K562 (cell line): ENCODE measurements around the gene DTYMK. TPM values are rescaled to one million over a fixed set of nuclear protein-coding genes. Genes with fewer than 3 reads are reported as not detected.

Experiments
- ATAC-seq: fragments of 200-7000 bp; cut with Tn5 transposase; 3 replicates; pipeline ENCODE4 v1.9.1; 2020; ENCODE audit warnings: moderate library complexity
- BruUV-seq: library from RNA; stranded (reverse); fragments of 400-500 nt; replicated peaks from 2 replicates; lab custom pipeline; 2021; lab: Mats Ljungman, UMichigan
- CTCF ChIA-PET: fragments of 300-600 bp; formaldehyde crosslinking; extraction: SDS; loops from one replicate; lab custom pipeline; 2021; ENCODE audit warnings: low intra/inter-chr PET ratio; lab: Yijun Ruan, JAX
- POLR2A ChIA-PET: fragments of 300-600, 350-650 bp; sonication (Branson Sonifier 250); formaldehyde crosslinking; extraction: SDS; loops from one replicate; lab custom pipeline; 2021; ENCODE audit warnings: antibody characterized with exemption, inconsistent platforms; lab: Yijun Ruan, JAX
- DNase-seq, 4 experiments: peaks; one replicate each; pipeline versions ENCODE4 v3.0.0 to v3.0.0-alpha.2; 2011 to 2018; ENCODE audit warnings: low spot score in 3 of 4, mixed read lengths in 3 of 4; ENCODE audit errors: extremely low read depth in 1 of 4
- FAIRE-seq: peaks from 2 replicates; lab custom pipeline; 2011; peaks lifted over from hg19 to GRCh38; lab: Jason Lieb, UNC
- H2AFZ ChIP-seq: 2 replicates; pipeline ENCODE4 v1.6.0; 2011; ENCODE audit warnings: low read depth, low read length, control low read depth, inconsistent platforms
- H3K27ac ChIP-seq: fragments of 200-600 bp; 3 replicates; pipeline ENCODE4 v1.8.0; 2011; ENCODE audit warnings: low read depth, mild to moderate bottlenecking, control low read depth, inconsistent platforms, low read length, moderate library complexity, mixed read lengths; ENCODE audit errors: extremely low read depth
- H3K27me3 ChIP-seq, 2 experiments: fragments of 300-600 bp in 1 of 2; 2 replicates in 1 of 2; 3 replicates in 1 of 2; pipeline versions ENCODE4 v1.6.0 to v1.8.0; 2011; ENCODE audit warnings: inconsistent platforms in 2 of 2, low read length in 2 of 2, mild to moderate bottlenecking in 1 of 2, mixed read lengths in 1 of 2, moderate library complexity in 1 of 2; ENCODE audit not compliant: control insufficient read depth in 2 of 2, insufficient read depth in 2 of 2
- H3K36me3 ChIP-seq: fragments of 300-600 bp; 3 replicates; pipeline ENCODE4 v1.8.0; 2011; ENCODE audit warnings: mild to moderate bottlenecking, low read length, inconsistent platforms; ENCODE audit not compliant: control insufficient read depth, insufficient read depth
- H3K4me1 ChIP-seq, 2 experiments: fragments of 200-600 bp in 1 of 2; replicated peaks in 1 of 2; 2 replicates in 1 of 2; 3 replicates in 1 of 2; pipeline versions ENCODE4 v1.5.1 to v1.8.0; 2011; ENCODE audit warnings: inconsistent platforms in 2 of 2, low read length in 2 of 2, mild to moderate bottlenecking in 1 of 2, mixed read lengths in 1 of 2, moderate library complexity in 1 of 2; ENCODE audit not compliant: control insufficient read depth in 2 of 2, insufficient read depth in 2 of 2
- H3K4me2 ChIP-seq: 2 replicates; pipeline ENCODE4 v1.6.1; 2011; ENCODE audit warnings: low read length, control low read depth, inconsistent platforms, mixed read lengths; ENCODE audit not compliant: insufficient read depth
- H3K4me3 ChIP-seq: fragments of 200-600 bp; sonication (generic), shearing (Covaris generic); 2 replicates; pipeline ENCODE4 v1.5.1; 2016; ENCODE audit warnings: control low read depth, inconsistent platforms
- H3K79me2 ChIP-seq: fragments of 200-600 bp; 3 replicates; pipeline ENCODE4 v1.8.0; 2011; ENCODE audit warnings: low read length, inconsistent platforms; ENCODE audit not compliant: control insufficient read depth, insufficient read depth
- H3K9ac ChIP-seq, 2 experiments: 2 replicates each; pipeline versions ENCODE4 v1.6.0 to v1.6.1; 2011; ENCODE audit warnings: low read depth in 2 of 2, low read length in 2 of 2, control low read depth in 1 of 2, inconsistent platforms in 1 of 2, mild to moderate bottlenecking in 1 of 2, mixed read lengths in 1 of 2; ENCODE audit not compliant: insufficient read depth in 1 of 2
- H3K9me1 ChIP-seq: one replicate; pipeline ENCODE4 v1.6.0; 2011; ENCODE audit warnings: inconsistent platforms, mild to moderate bottlenecking, low read length, moderate library complexity; ENCODE audit not compliant: control insufficient read depth, insufficient read depth
- H3K9me3 ChIP-seq: replicated peaks from 2 replicates; pipeline ENCODE4 v1.5.1; 2011; ENCODE audit warnings: low read depth, low read length, inconsistent platforms; ENCODE audit not compliant: control insufficient read depth, insufficient read depth
- H4K20me1 ChIP-seq: replicated peaks from 2 replicates; pipeline ENCODE4 v1.6.1; 2011; ENCODE audit warnings: low read length, inconsistent platforms, mixed read lengths; ENCODE audit not compliant: control insufficient read depth, insufficient read depth
- BACH1 ChIP-seq: fragments of 200-800 bp; sonication (Bioruptor generic); IDR thresholded peaks from 2 replicates; pipeline ENCODE4 v1.6.1; 2016; ENCODE audit warnings: missing genetic modification characterization, missing compliant biosample characterization
- JUND ChIP-seq, 2 experiments: IDR thresholded peaks; 2 replicates in 1 of 2; 3 replicates in 1 of 2; pipeline ENCODE4 v1.6.1; 2011; ENCODE audit warnings: borderline replicate concordance in 2 of 2, low read depth in 2 of 2, low read length in 2 of 2, improper control_type of control experiment in 1 of 2, missing biosample characterization in 1 of 2, missing genetic modification characterization in 1 of 2, missing genetic modification reagents in 1 of 2
- MAFF ChIP-seq: IDR thresholded peaks from 2 replicates; pipeline ENCODE4 v1.6.1; 2012; ENCODE audit warnings: low read length, improper control_type of control experiment
- MIER1 ChIP-seq: fragments of 450-650 bp; IDR thresholded peaks from 2 replicates; pipeline ENCODE4 v1.6.1; 2016; ENCODE audit warnings: antibody characterized with exemption, mild to moderate bottlenecking, low read depth
- NCOR1 ChIP-seq: fragments of 450-650 bp; IDR thresholded peaks from 2 replicates; pipeline ENCODE4 v1.6.1; 2016; ENCODE audit warnings: mild to moderate bottlenecking, moderate library complexity
- NEUROD1 ChIP-seq: fragments of 150-350 bp; IDR thresholded peaks from 2 replicates; pipeline ENCODE4 v1.6.1; 2014; ENCODE audit warnings: borderline replicate concordance, low read length, low read depth; ENCODE audit not compliant: partially characterized antibody
- POLR2G ChIP-seq: fragments of 200-400 bp; formaldehyde crosslinking; IDR thresholded peaks from 2 replicates; pipeline ENCODE4 v1.6.1; 2017; ENCODE audit warnings: low read depth, mild to moderate bottlenecking, antibody characterized with exemption, low read length, moderate library complexity
- RBM17 ChIP-seq: fragments of 200-400 bp; formaldehyde crosslinking; IDR thresholded peaks from 2 replicates; pipeline ENCODE4 v1.6.1; 2017; ENCODE audit warnings: low read depth, mild to moderate bottlenecking, low read length, borderline replicate concordance
- ZNF583 ChIP-seq: fragments of 250-450 bp; sonication (Bioruptor Pico); IDR thresholded peaks from 2 replicates; pipeline ENCODE4 v1.4.0; 2020
- WGBS: fragments of 100-300 bp; shearing (Covaris generic); methylation state at CpG from one replicate; pipeline ENCODE4 v1.1.6; 2016; ENCODE audit warnings: low coverage, mixed read lengths; ENCODE audit not compliant: insufficient coverage; ENCODE audit errors: missing lambda C conversion rate; 5-methylcytosine and 5-hydroxymethylcytosine counted together
- in situ Hi-C: fragments of 300-500 bp; cut with MboI; formaldehyde crosslinking; loops from 4 replicates; pipeline ENCODE4 v1.15.0; 2018; ENCODE audit warnings: inconsistent platforms, mixed read lengths
- intact Hi-C: fragments of 100-400 bp; cut with micrococcal nuclease; formaldehyde crosslinking; loops from 2 replicates; pipeline ENCODE4 v1.14.2; 2022
- polyA plus RNA-seq, 8 experiments: library from polyadenylated mRNA; depleted of rRNA in 4 of 8; stranded (reverse) in 5 of 8; unstranded in 3 of 8; fragments of >200 nt; fragmentation: Nextera tagmentation in 2 of 8; fragmentation: Illumina TruSeq in 1 of 8; extraction: Ambion mirVana in 2 of 8; extraction: Trizol in 1 of 8; gene quantifications; 2 replicates each; pipeline versions ENCODE4 v1.2.1 to v1.2.3, GENCODE V29; 2011 to 2014; ENCODE audit warnings: inconsistent platforms in 1 of 8, missing spikeins in 1 of 8
- total RNA-seq, 7 experiments: library from RNA; depleted of rRNA in 6 of 7; stranded (reverse); fragments of >200 nt in 6 of 7; fragmentation: Illumina TruSeq in 2 of 7; extraction: Trizol in 2 of 7; gene quantifications; 2 replicates each; pipeline versions ENCODE4 v1.2.1 to v1.2.3, GENCODE V29; 2011 to 2021; ENCODE audit warnings: low replicate concordance in 1 of 7
- TF ChIP-seq, protein P1 (sequence below): fragments of 250-450 bp; sonication (Bioruptor Pico); IDR thresholded peaks from 2 replicates; pipeline ENCODE4 v1.8.0; 2021; ENCODE audit warnings: moderate library complexity, mild to moderate bottlenecking, inconsistent platforms
- TF ChIP-seq, protein P2 (sequence below): sonication (generic); formaldehyde crosslinking; IDR thresholded peaks from 2 replicates; pipeline ENCODE4 v1.8.1; 2023; ENCODE audit warnings: mild to moderate bottlenecking, missing genetic modification reagents

The DTYMK gene
- total and polyA plus RNA-seq, 9 of the 15 experiments (the other 6 are each of a cell fraction or from before 2014, with no cell fraction given), result 8.2 to 85.0 (median 47.9) TPM

DNA sequence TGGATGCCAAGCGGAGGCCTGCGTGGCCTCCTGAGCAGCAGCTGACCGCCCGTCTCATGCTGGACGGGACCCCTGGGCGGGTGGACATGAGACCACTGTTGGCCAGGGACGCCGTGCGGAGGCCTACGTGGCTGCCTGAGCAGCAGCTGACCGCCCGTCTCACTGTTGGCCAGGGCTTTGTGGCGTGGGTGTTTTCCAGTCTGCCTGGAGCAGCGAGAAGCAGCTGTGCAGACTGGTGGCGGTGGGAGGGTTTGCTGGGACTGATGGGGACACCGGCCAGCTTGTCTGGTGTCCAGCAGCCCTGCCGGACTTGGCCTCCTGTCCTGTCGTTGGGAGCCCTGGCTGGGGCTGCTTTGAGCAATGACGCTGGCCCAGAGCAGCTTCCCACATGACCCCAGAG, 42.0 kb upstream of the DTYMK start:
- Histone ChIP-seq H3K36me3 (peaks cover 9% of the 10 kb centered on the region; the same call in 1 of the 3 replicates), H3K9me3 (no peaks in the 10 kb centered on the region), H4K20me1 (0 out of 2 replicates have a peak, but pooled peaks cover 3% of the 10 kb centered on the region)
- intact Hi-C loops, result no loop called here
- TF ChIP-seq POLR2G, result peak; percentile 27; the same call in 1 of the 2 replicates
- TF ChIP-seq MAFF, result no peak
- TF ChIP-seq, all 486 proteins: peak for 1
- POLR2A ChIA-PET, result interaction anchor here (0.6 kb wide), 1 partner anchor 28 kb away, joined by 3 read pairs; no protein-coding TSS in a partner anchor
- Histone ChIP-seq H3K9ac (peak overlapping the region in 1 of 2 experiments; percentile 28; a peak in 1 of 4 replicates), H2AFZ (no peak overlapping the region), H3K27ac (no peak overlapping the region), H3K4me3 (no peak overlapping the region), H3K9me1 (no peaks in the 10 kb centered on the region), H3K79me2 (no peaks in the 10 kb centered on the region), H3K4me2 (no peak overlapping the region), H3K27me3 (no peaks in the 10 kb centered on the region), H3K4me1 (peaks cover 4 to 21% of the 10 kb centered on the region in 2 experiments; a peak in 3 of 5 replicates)
- no peak for ATAC-seq
- no peak for DNase-seq
- CTCF ChIA-PET, result no interaction called here
- BruUV-seq, result no TSS peak
- FAIRE-seq, result no peak
- 91% methylated on average over 18 of the region's 19 CpGs for WGBS
- in situ Hi-C loops, result loop anchor here (5.0 kb wide), 1 partner anchor 149 kb away; no protein-coding TSS in a partner anchor

DNA sequence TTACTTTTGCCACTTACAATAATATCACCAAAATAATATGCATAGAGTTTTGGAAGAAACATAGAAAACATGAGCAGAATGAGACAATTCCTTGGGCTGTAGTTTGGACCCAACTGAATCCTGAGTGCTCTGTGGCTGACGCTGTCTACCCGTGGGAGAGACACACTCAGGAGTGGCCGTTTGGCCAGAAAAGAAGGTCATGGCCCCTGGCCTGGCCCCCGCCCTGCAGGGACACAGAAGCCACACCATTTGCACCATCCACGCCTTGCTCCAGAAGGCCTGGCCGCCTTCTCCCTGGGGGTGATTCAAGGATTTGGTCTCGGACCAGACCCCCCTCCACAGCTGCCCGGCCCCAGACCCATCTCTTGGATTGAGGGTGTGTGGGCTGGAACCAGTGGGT, 41.4 kb upstream of the DTYMK start:
- Histone ChIP-seq H3K27me3 (no peaks in the 10 kb centered on the region), H3K4me3 (no peak overlapping the region), H3K9me1 (no peaks in the 10 kb centered on the region), H3K4me2 (no peak overlapping the region), H3K9me3 (no peaks in the 10 kb centered on the region), H4K20me1 (0 out of 2 replicates have a peak, but pooled peaks cover 3% of the 10 kb centered on the region), H3K9ac (no peak overlapping the region), H2AFZ (no peak overlapping the region), H3K27ac (no peak overlapping the region), H3K36me3 (peaks cover 15% of the 10 kb centered on the region; the same call in 1 of the 3 replicates), H3K79me2 (no peaks in the 10 kb centered on the region), H3K4me1 (peaks cover 4 to 18% of the 10 kb centered on the region in 2 experiments; a peak in 3 of 5 replicates)
- in situ Hi-C loops, result loop anchor here (5.0 kb wide), 1 partner anchor 149 kb away; no protein-coding TSS in a partner anchor
- BruUV-seq, result no TSS peak
- ChIA-PET CTCF (no interaction called here), POLR2A (no interaction called here)
- ATAC-seq, result no peak
- 69% methylated on average over 8 of the region's 8 CpGs for WGBS
- no peak for DNase-seq
- FAIRE-seq, result no peak
- TF ChIP-seq RBM17 (no peak), JUND (IDR thresholded peaks at IDR 0.05; ENCODE audit: borderline replicate concordance, low read depth, low read length) (no peak), JUND (tag; IDR thresholded peaks at IDR 0.05; ENCODE audit: borderline replicate concordance, low read depth, low read length) (no peak), BACH1 (tag) (no peak), MIER1 (no peak), NEUROD1 (no peak), NCOR1 (no peak), ZNF583 (CRISPR knock-in tag) (no peak)
- TF ChIP-seq, protein P1, sequence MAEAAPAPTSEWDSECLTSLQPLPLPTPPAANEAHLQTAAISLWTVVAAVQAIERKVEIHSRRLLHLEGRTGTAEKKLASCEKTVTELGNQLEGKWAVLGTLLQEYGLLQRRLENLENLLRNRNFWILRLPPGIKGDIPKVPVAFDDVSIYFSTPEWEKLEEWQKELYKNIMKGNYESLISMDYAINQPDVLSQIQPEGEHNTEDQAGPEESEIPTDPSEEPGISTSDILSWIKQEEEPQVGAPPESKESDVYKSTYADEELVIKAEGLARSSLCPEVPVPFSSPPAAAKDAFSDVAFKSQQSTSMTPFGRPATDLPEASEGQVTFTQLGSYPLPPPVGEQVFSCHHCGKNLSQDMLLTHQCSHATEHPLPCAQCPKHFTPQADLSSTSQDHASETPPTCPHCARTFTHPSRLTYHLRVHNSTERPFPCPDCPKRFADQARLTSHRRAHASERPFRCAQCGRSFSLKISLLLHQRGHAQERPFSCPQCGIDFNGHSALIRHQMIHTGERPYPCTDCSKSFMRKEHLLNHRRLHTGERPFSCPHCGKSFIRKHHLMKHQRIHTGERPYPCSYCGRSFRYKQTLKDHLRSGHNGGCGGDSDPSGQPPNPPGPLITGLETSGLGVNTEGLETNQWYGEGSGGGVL, result no peak
- TF ChIP-seq, protein P2, sequence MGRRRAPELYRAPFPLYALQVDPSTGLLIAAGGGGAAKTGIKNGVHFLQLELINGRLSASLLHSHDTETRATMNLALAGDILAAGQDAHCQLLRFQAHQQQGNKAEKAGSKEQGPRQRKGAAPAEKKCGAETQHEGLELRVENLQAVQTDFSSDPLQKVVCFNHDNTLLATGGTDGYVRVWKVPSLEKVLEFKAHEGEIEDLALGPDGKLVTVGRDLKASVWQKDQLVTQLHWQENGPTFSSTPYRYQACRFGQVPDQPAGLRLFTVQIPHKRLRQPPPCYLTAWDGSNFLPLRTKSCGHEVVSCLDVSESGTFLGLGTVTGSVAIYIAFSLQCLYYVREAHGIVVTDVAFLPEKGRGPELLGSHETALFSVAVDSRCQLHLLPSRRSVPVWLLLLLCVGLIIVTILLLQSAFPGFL (CRISPR knock-in tag), result no peak
- intact Hi-C loops, result no loop called here
